ENCODE data around the gene EIF2B2. TPM values are rescaled to one million over a fixed set of nuclear protein-coding genes. Genes with fewer than 3 reads are reported as not detected.

Gene EIF2B2
- total and polyA plus RNA-seq, 2 of the 13 experiments (the other 11 are each of a cell fraction or from before 2014, with no cell fraction given) = 54.4 to 78.6 TPM

- FAIRE-seq = no peak
- H3K36me3 ChIP-seq (replicated peaks in 1 of 2; ENCODE audit: control insufficient read depth in 1 of 2, insufficient read depth in 2 of 2, low read length in 2 of 2) = peaks cover 6 to 44% of the 10 kb centered on the region in 2 experiments; a peak in 4 of 5 replicates
- in situ Hi-C loops (cut with HindIII; ENCODE audit: extremely low pct_ligation_motif_present, low pct_unique_long_range_greater_than_20kb) (no loop called here), intact Hi-C loops (cut with micrococcal nuclease; ENCODE audit: unreplicated experiment) (loop anchor here (10.0 kb wide), 1 partner anchor 59 kb away; the partner anchor contains the start of genes ACYP1 and ZC2HC1C)
- no peak overlapping the region for H3K4me2 ChIP-seq (ENCODE audit: low read depth, low read length)
- no peak for ATAC-seq
- peaks cover 5% of the 10 kb centered on the region for H3K9me3 ChIP-seq (ENCODE audit: low read length)
- no peak for DNase-seq (ENCODE audit: low spot score)
- ChIA-PET CTCF (ENCODE audit: low intra/inter-chr PET ratio, low total read pairs) (no interaction called here), POLR2A (no interaction called here)
- H3K9ac ChIP-seq (ENCODE audit: insufficient read depth, low read depth, low read length) = no peak overlapping the region
- TF ChIP-seq ZNF672 (CRISPR knock-in tag; IDR thresholded peaks at IDR 0.05) = no peak
- TF ChIP-seq ZBTB20 (CRISPR knock-in tag; IDR thresholded peaks at IDR 0.05; ENCODE audit: borderline replicate concordance, low read depth) = no peak
- TF ChIP-seq SMARCE1 (IDR thresholded peaks at IDR 0.05; ENCODE audit: borderline replicate concordance) = no peak
- no peak for TF ChIP-seq ARID3A (IDR thresholded peaks at IDR 0.05; ENCODE audit: low read depth, low read length)
- no peak for TF ChIP-seq HES4 (CRISPR knock-in tag; IDR thresholded peaks at IDR 0.05; ENCODE audit: borderline replicate concordance)
- TF ChIP-seq ZNF777 (CRISPR knock-in tag; IDR thresholded peaks at IDR 0.05) = no peak
- TF ChIP-seq CBX5 (CRISPR knock-in tag; IDR thresholded peaks at IDR 0.05; ENCODE audit: borderline replicate concordance) = no peak
- no peak for TF ChIP-seq ZNF780A (CRISPR knock-in tag; IDR thresholded peaks at IDR 0.05)
- no peak for TF ChIP-seq CBX2 (IDR thresholded peaks at IDR 0.05; ENCODE audit: low read depth, low read length)
- TF ChIP-seq CBX2 (CRISPR knock-in tag; IDR thresholded peaks at IDR 0.05; ENCODE audit: low read depth) = no peak
- no peaks in the 10 kb centered on the region for H4K20me1 ChIP-seq (ENCODE audit: insufficient read depth, low read length)
- peaks cover 14% of the 10 kb centered on the region for H3K79me2 ChIP-seq (ENCODE audit: insufficient read depth, low read length)
- WGBS (ENCODE audit: low lambda C conversion rate) = 95% methylated on average over 3 of the region's 3 CpGs
- H3K4me1 ChIP-seq (ENCODE audit: insufficient read depth, low read length) = peaks cover 17% of the 10 kb centered on the region
- no TSS peak for BruUV-seq (replicated peaks)
- no peak overlapping the region for H3K27ac ChIP-seq (ENCODE audit: extremely low read length, insufficient read depth, low read length)
- H3K27me3 ChIP-seq (ENCODE audit: control insufficient read depth in 1 of 2, insufficient read depth in 2 of 2, low read length in 2 of 2) = no peaks in the 10 kb centered on the region; a peak in 1 of 5 replicates
- H3K4me3 ChIP-seq (replicated peaks in 1 of 3; ENCODE audit: insufficient read depth in 1 of 3, low read depth in 2 of 3, low read length in 3 of 3) = no peak overlapping the region
- no peak overlapping the region for H2AFZ ChIP-seq (ENCODE audit: low read length)
Measured at GRCh38 chr14:75005357-75005756, 2.6 kb downstream of the EIF2B2 start.

All from HepG2 (cell line).